HEK293 (cell line): Measurements from ENCODE around the gene BCAP31.

Experiments used
- CTCF ChIA-PET: fragments of 350-600 bp; formaldehyde crosslinking; extraction: SDS; loops from one replicate; lab custom pipeline; 2021; ENCODE audit warnings: antibody characterized with exemption; lab: Yijun Ruan, JAX
- POLR2A ChIA-PET: fragments of 300-600 bp; formaldehyde crosslinking; extraction: SDS; loops from one replicate; lab custom pipeline; 2020; ENCODE audit warnings: antibody characterized with exemption, inconsistent platforms; lab: Yijun Ruan, JAX
- H3K27ac ChIP-seq: fragments of 200-500 bp; sonication (Bioruptor generic); 2 replicates; pipeline ENCODE4 v1.5.1; 2014; ENCODE audit warnings: low read depth, low read length, control low read depth, inconsistent platforms; ENCODE audit errors: extremely low read depth
- H3K36me3 ChIP-seq, 2 experiments: fragments of 200-500 bp in 1 of 2; sonication (Bioruptor generic) in 1 of 2; 1 replicate in 1 of 2; 2 replicates in 1 of 2; pipeline ENCODE4 v1.5.1; 2014 to 2017; ENCODE audit warnings: inconsistent platforms in 2 of 2, low read length in 2 of 2; ENCODE audit not compliant: control insufficient read depth in 2 of 2, insufficient read depth in 1 of 2
- H3K4me1 ChIP-seq: fragments of 200-500 bp; sonication (Bioruptor generic); 2 replicates; pipeline ENCODE4 v1.5.1; 2014; ENCODE audit warnings: mild to moderate bottlenecking, low read length, inconsistent platforms; ENCODE audit not compliant: control insufficient read depth, insufficient read depth
- H3K4me3 ChIP-seq: 2 replicates; pipeline ENCODE4 v1.5.1; 2011; ENCODE audit warnings: low read depth, mild to moderate bottlenecking, control low read depth, low read length, moderate library complexity
- H3K9me3 ChIP-seq: fragments of 200-500 bp; sonication (Bioruptor generic); 2 replicates; pipeline ENCODE4 v1.5.1; 2014; ENCODE audit warnings: low read depth, low read length, inconsistent platforms; ENCODE audit not compliant: control insufficient read depth, insufficient read depth
- BCL11A ChIP-seq: fragments of 450-650 bp; formaldehyde crosslinking; IDR thresholded peaks from 2 replicates; pipeline ENCODE4 v1.5.1; 2016; ENCODE audit warnings: low read depth, missing biosample characterization, missing genetic modification characterization
- EGR2 ChIP-seq: fragments of 450-650 bp; formaldehyde crosslinking; IDR thresholded peaks from 2 replicates; pipeline ENCODE4 v1.5.1; 2016; ENCODE audit warnings: low read depth, missing biosample characterization, missing genetic modification characterization
- HIC1 ChIP-seq: fragments of 450-650 bp; formaldehyde crosslinking; IDR thresholded peaks from 2 replicates; pipeline ENCODE4 v1.5.1; 2016; ENCODE audit warnings: missing biosample characterization, missing genetic modification characterization
- HOXA7 ChIP-seq: sonication (generic); formaldehyde crosslinking; IDR thresholded peaks from 2 replicates; pipeline ENCODE4 v1.8.1; 2022; ENCODE audit warnings: missing genetic modification reagents, borderline replicate concordance
- KLF1 ChIP-seq: fragments of 450-650 bp; formaldehyde crosslinking; IDR thresholded peaks from 2 replicates; pipeline ENCODE4 v1.5.1; 2016; ENCODE audit warnings: missing biosample characterization, missing genetic modification characterization
- KLF7 ChIP-seq: fragments of 450-650 bp; formaldehyde crosslinking; IDR thresholded peaks from 2 replicates; pipeline ENCODE4 v1.5.1; 2016; ENCODE audit warnings: missing biosample characterization, missing genetic modification characterization, borderline replicate concordance
- MEIS1 ChIP-seq: sonication (generic); formaldehyde crosslinking; IDR thresholded peaks from 2 replicates; pipeline ENCODE4 v1.8.1; 2022; ENCODE audit warnings: missing genetic modification reagents, mild to moderate bottlenecking, borderline replicate concordance
- RBAK ChIP-seq: fragments of 450-650 bp; formaldehyde crosslinking; IDR thresholded peaks from 2 replicates; pipeline ENCODE4 v1.5.1; 2016; ENCODE audit warnings: missing biosample characterization, missing genetic modification characterization
- SP7 ChIP-seq: fragments of 450-650 bp; formaldehyde crosslinking; IDR thresholded peaks from 2 replicates; pipeline ENCODE4 v1.5.1; 2016; ENCODE audit warnings: missing biosample characterization, missing genetic modification characterization
- ZBTB10 ChIP-seq: fragments of 450-650 bp; formaldehyde crosslinking; IDR thresholded peaks from 2 replicates; pipeline ENCODE4 v1.5.1; 2016; ENCODE audit warnings: missing biosample characterization, missing genetic modification characterization
- ZBTB21 ChIP-seq: fragments of 450-650 bp; formaldehyde crosslinking; IDR thresholded peaks from 2 replicates; pipeline ENCODE4 v1.5.1; 2017; ENCODE audit warnings: missing biosample characterization, missing genetic modification characterization
- ZBTB26 ChIP-seq: fragments of 450-650 bp; formaldehyde crosslinking; optimal IDR thresholded peaks from 2 replicates; pipeline ENCODE3; 2016; ENCODE audit warnings: missing biosample characterization, mild to moderate bottlenecking, missing genetic modification characterization
- ZFP3 ChIP-seq: fragments of 450-650 bp; formaldehyde crosslinking; IDR thresholded peaks from 2 replicates; pipeline ENCODE4 v1.5.1; 2016; ENCODE audit warnings: low read depth, missing biosample characterization, missing genetic modification characterization
- ZNF19 ChIP-seq: fragments of 450-650 bp; formaldehyde crosslinking; IDR thresholded peaks from 2 replicates; pipeline ENCODE4; 2016; ENCODE audit warnings: missing biosample characterization, missing genetic modification characterization, low read depth
- ZNF341 ChIP-seq: fragments of 450-650 bp; formaldehyde crosslinking; IDR thresholded peaks from 2 replicates; pipeline ENCODE4; 2016; ENCODE audit warnings: low read depth, missing biosample characterization, missing genetic modification characterization
- ZNF521 ChIP-seq: fragments of 450-650 bp; formaldehyde crosslinking; IDR thresholded peaks from 2 replicates; pipeline ENCODE4 v1.5.1; 2017; ENCODE audit warnings: missing biosample characterization, mild to moderate bottlenecking, missing genetic modification characterization
- ZNF621 ChIP-seq: fragments of 450-650 bp; formaldehyde crosslinking; IDR thresholded peaks from 2 replicates; pipeline ENCODE4 v1.5.1; 2017; ENCODE audit warnings: missing biosample characterization, missing genetic modification characterization
- ZNF629 ChIP-seq: fragments of 450-650 bp; formaldehyde crosslinking; IDR thresholded peaks from 2 replicates; pipeline ENCODE4 v1.5.1; 2017; ENCODE audit warnings: missing biosample characterization, missing genetic modification characterization
- ZNF768 ChIP-seq: fragments of 450-650 bp; formaldehyde crosslinking; IDR thresholded peaks from 2 replicates; pipeline ENCODE4 v1.5.1; 2018; ENCODE audit warnings: missing biosample characterization, mild to moderate bottlenecking, missing genetic modification characterization
- ZNF776 ChIP-seq: fragments of 450-650 bp; formaldehyde crosslinking; IDR thresholded peaks from 2 replicates; pipeline ENCODE4 v1.5.0; 2017; ENCODE audit warnings: missing biosample characterization, missing genetic modification characterization, borderline replicate concordance
- ZNF791 ChIP-seq: fragments of 450-650 bp; formaldehyde crosslinking; IDR thresholded peaks from 2 replicates; pipeline ENCODE4 v1.5.1; 2016; ENCODE audit warnings: missing biosample characterization, missing genetic modification characterization
- ZSCAN4 ChIP-seq: fragments of 450-650 bp; formaldehyde crosslinking; IDR thresholded peaks from 2 replicates; pipeline ENCODE4 v1.5.1; 2017; ENCODE audit warnings: missing biosample characterization, missing genetic modification characterization

BCAP31 gene

GRCh38 chrX:153728951-153729631, 4.9 kb upstream of the BCAP31 start:
- CTCF ChIA-PET = interaction anchor here (0.5 to 0.6 kb wide), 2 partner anchors 92 to 201 kb away, joined by 3 read pairs; no protein-coding TSS in a partner anchor
- peaks cover 0 to 19% of the 10 kb centered on the region in 2 experiments; a peak in 1 of 3 replicates for H3K36me3 ChIP-seq
- H3K27ac ChIP-seq = no peak overlapping the region
- H3K4me3 ChIP-seq = no peak overlapping the region
- H3K9me3 ChIP-seq = no peaks in the 10 kb centered on the region
- POLR2A ChIA-PET = interaction anchor here (0.6 kb wide), 1 partner anchor 15 kb away, joined by 3 read pairs; no protein-coding TSS in a partner anchor
- H3K4me1 ChIP-seq = no peaks in the 10 kb centered on the region
- TF ChIP-seq KLF1 (tag by site-specific recombination) (no peak), BCL11A (tag by site-specific recombination) (no peak), ZSCAN4 (tag by site-specific recombination) (no peak), ZNF768 (tag by site-specific recombination) (no peak), EGR2 (tag by site-specific recombination) (no peak), ZNF629 (tag by site-specific recombination) (no peak), ZFP3 (tag by site-specific recombination) (no peak), ZNF341 (tag by site-specific recombination) (no peak)
- TF ChIP-seq, all 188 proteins: peak for 0

- H3K27ac ChIP-seq = no peak overlapping the region
- H3K4me1 ChIP-seq = no peaks in the 10 kb centered on the region
- no peak overlapping the region for H3K4me3 ChIP-seq
- H3K9me3 ChIP-seq = no peaks in the 10 kb centered on the region
- peaks cover 0 to 20% of the 10 kb centered on the region in 2 experiments; a peak in 1 of 3 replicates for H3K36me3 ChIP-seq
- TF ChIP-seq ZBTB26 (tag by site-specific recombination) (no peak), ZNF341 (tag by site-specific recombination) (peak; percentile 31; the same call in 1 of the 2 replicates)
- CTCF ChIA-PET = interaction anchor here (0.6 to 1.2 kb wide), 3 partner anchors 60 to 1851 kb away, joined by 3 to 5 read pairs (median 3); no protein-coding TSS in a partner anchor
- POLR2A ChIA-PET = no interaction called here
Observed at GRCh38 chrX:153728095-153728494, 3.9 kb upstream of the BCAP31 start.

GRCh38 chrX:153727123-153727931, 3.1 kb upstream of the BCAP31 start:
- ChIA-PET POLR2A (interaction anchor here (0.8 kb wide), 1 partner anchor 208 kb away, joined by 3 read pairs; the partner anchor contains the start of gene NAA10), CTCF (interaction anchor here (0.6 to 1.2 kb wide), 5 partner anchors 18 to 1852 kb away, joined by 3 to 5 read pairs (median 3); no protein-coding TSS in a partner anchor)
- no peak overlapping the region for H3K4me3 ChIP-seq
- peaks cover 0 to 26% of the 10 kb centered on the region in 2 experiments; a peak in 1 of 3 replicates for H3K36me3 ChIP-seq
- H3K4me1 ChIP-seq = peaks cover 3% of the 10 kb centered on the region
- H3K27ac ChIP-seq = no peak overlapping the region
- no peaks in the 10 kb centered on the region for H3K9me3 ChIP-seq
- no peak for TF ChIP-seq MEIS1 (CRISPR knock-in tag)
- no peak for TF ChIP-seq ZBTB21
- no peak for TF ChIP-seq ZNF19 (tag by site-specific recombination)
- TF ChIP-seq ZBTB10 (tag by site-specific recombination) = no peak
- no peak for TF ChIP-seq ZNF521
- TF ChIP-seq SP7 (tag by site-specific recombination) = no peak
- TF ChIP-seq RBAK (tag by site-specific recombination) = no peak
- TF ChIP-seq ZNF776 (tag by site-specific recombination) = no peak
- no peak for TF ChIP-seq HIC1
- TF ChIP-seq ZNF621 (tag by site-specific recombination) = no peak
- no peak for TF ChIP-seq KLF7 (tag by site-specific recombination)
- no peak for TF ChIP-seq ZNF791 (tag by site-specific recombination)
- TF ChIP-seq HOXA7 (CRISPR knock-in tag) = no peak
